Measurements from ENCODE around the gene UNC80. TPM values are rescaled to one million over a fixed set of nuclear protein-coding genes. Genes with fewer than 3 reads are reported as not detected.

UNC80 gene
- total and polyA plus RNA-seq, 2 of the 13 experiments (the other 11 are each of a cell fraction or from before 2014, with no cell fraction given) = not detected

DNA sequence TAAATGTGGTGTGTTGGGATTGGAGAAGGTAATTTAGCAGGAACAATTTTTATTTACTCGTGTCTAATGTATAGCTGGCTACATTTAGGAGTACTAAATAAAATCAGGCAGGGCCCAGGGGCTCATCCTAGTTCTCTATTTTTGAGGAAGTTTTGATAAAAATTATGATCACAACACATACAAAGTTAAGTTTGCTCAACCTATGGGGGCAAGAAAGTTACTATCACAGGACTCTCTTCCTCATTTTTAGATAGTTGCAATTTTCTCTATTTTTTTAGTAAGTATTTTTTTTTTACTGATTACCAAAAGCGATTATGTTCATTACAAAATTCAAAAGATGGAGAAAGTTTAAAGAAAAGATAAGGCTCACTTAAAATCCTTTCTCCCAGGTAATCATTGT lies 170.8 kb downstream of the UNC80 start:
- Histone ChIP-seq H3K4me2 (ENCODE audit: low read depth, low read length) (no peak overlapping the region), H3K27ac (ENCODE audit: extremely low read length, insufficient read depth, low read length) (no peak overlapping the region), H4K20me1 (ENCODE audit: insufficient read depth, low read length) (no peaks in the 10 kb centered on the region), H3K27me3 (ENCODE audit: control insufficient read depth in 1 of 2, insufficient read depth in 2 of 2, low read length in 2 of 2) (no peaks in the 10 kb centered on the region), H2AFZ (ENCODE audit: low read length) (no peak overlapping the region), H3K4me1 (ENCODE audit: insufficient read depth, low read length) (no peaks in the 10 kb centered on the region), H3K36me3 (replicated peaks in 1 of 2; ENCODE audit: control insufficient read depth in 1 of 2, insufficient read depth in 2 of 2, low read length in 2 of 2) (no peaks in the 10 kb centered on the region), H3K9me3 (ENCODE audit: low read length) (no peaks in the 10 kb centered on the region), H3K9ac (ENCODE audit: insufficient read depth, low read depth, low read length) (no peak overlapping the region), H3K4me3 (replicated peaks in 1 of 3; ENCODE audit: insufficient read depth in 1 of 3, low read depth in 2 of 3, low read length in 3 of 3) (no peak overlapping the region), H3K79me2 (ENCODE audit: insufficient read depth, low read length) (no peaks in the 10 kb centered on the region)
- FAIRE-seq (no peak), ATAC-seq (no peak), DNase-seq (ENCODE audit: low spot score) (no peak)
- TF ChIP-seq, protein P1, sequence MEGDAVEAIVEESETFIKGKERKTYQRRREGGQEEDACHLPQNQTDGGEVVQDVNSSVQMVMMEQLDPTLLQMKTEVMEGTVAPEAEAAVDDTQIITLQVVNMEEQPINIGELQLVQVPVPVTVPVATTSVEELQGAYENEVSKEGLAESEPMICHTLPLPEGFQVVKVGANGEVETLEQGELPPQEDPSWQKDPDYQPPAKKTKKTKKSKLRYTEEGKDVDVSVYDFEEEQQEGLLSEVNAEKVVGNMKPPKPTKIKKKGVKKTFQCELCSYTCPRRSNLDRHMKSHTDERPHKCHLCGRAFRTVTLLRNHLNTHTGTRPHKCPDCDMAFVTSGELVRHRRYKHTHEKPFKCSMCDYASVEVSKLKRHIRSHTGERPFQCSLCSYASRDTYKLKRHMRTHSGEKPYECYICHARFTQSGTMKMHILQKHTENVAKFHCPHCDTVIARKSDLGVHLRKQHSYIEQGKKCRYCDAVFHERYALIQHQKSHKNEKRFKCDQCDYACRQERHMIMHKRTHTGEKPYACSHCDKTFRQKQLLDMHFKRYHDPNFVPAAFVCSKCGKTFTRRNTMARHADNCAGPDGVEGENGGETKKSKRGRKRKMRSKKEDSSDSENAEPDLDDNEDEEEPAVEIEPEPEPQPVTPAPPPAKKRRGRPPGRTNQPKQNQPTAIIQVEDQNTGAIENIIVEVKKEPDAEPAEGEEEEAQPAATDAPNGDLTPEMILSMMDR (CRISPR knock-in tag; IDR thresholded peaks at IDR 0.05) = no peak
- TF ChIP-seq KLF6 (CRISPR knock-in tag; IDR thresholded peaks at IDR 0.05) (no peak), RAD21 (CRISPR knock-in tag; IDR thresholded peaks at IDR 0.05) (no peak), PRDM15 (CRISPR knock-in tag; IDR thresholded peaks at IDR 0.05) (no peak), ZNF549 (CRISPR knock-in tag; IDR thresholded peaks at IDR 0.05) (no peak), ZSCAN22 (CRISPR knock-in tag; IDR thresholded peaks at IDR 0.05) (no peak), ZUFSP (CRISPR knock-in tag; IDR thresholded peaks at IDR 0.05; ENCODE audit: borderline replicate concordance) (no peak), NCOA1 (CRISPR knock-in tag; IDR thresholded peaks at IDR 0.05) (no peak), ZNF441 (CRISPR knock-in tag; IDR thresholded peaks at IDR 0.05; ENCODE audit: borderline replicate concordance) (no peak), HES4 (CRISPR knock-in tag; IDR thresholded peaks at IDR 0.05; ENCODE audit: borderline replicate concordance) (no peak), KAT2B (IDR thresholded peaks at IDR 0.05; ENCODE audit: borderline replicate concordance, low read depth, low read length) (no peak), AGO2 (optimal IDR thresholded peaks at IDR 0.05; ENCODE audit: low read depth, low read length) (no peak)
- WGBS (ENCODE audit: low lambda C conversion rate) = under 1% methylated on average over 2 of the region's 2 CpGs
- in situ Hi-C loops (cut with HindIII; ENCODE audit: extremely low pct_ligation_motif_present, low pct_unique_long_range_greater_than_20kb) = no loop called here
- ChIA-PET CTCF (ENCODE audit: low intra/inter-chr PET ratio, low total read pairs) (no interaction called here), POLR2A (no interaction called here)
- intact Hi-C loops (cut with micrococcal nuclease; ENCODE audit: unreplicated experiment) = no loop called here
- BruUV-seq (replicated peaks) = no TSS peak
